ENCODE data around the gene CPTP. TPM values are rescaled to one million over a fixed set of nuclear protein-coding genes. Genes with fewer than 3 reads are reported as not detected.

Gene CPTP
- total RNA-seq, 1 experiment from 2014 or later = 14.0 TPM

GRCh38 chr1:1335283-1335682 lies 10.7 kb downstream of the CPTP start:
- Histone ChIP-seq H4K91ac (ENCODE audit: insufficient read length, low read depth, low read length) (no peak overlapping the region), H3K56ac (ENCODE audit: insufficient read length, low read depth, low read length) (no peak overlapping the region), H2AK5ac (ENCODE audit: insufficient read length, low read length) (no peak overlapping the region), H3K4me1 (ENCODE audit: insufficient read depth, low read length) (no peaks in the 10 kb centered on the region), H2BK15ac (ENCODE audit: low read depth, low read length) (no peak overlapping the region), H3K79me1 (ENCODE audit: insufficient read depth, low read depth, low read length, poor library complexity, severe bottlenecking) (no peaks in the 10 kb centered on the region), H3K27me3 (ENCODE audit: insufficient read depth, low read length) (no peaks in the 10 kb centered on the region), H2BK20ac (ENCODE audit: low read depth, low read length, poor library complexity, severe bottlenecking) (no peak overlapping the region), H3K23ac (ENCODE audit: insufficient read length, low read depth, low read length) (no peak overlapping the region), H2BK5ac (ENCODE audit: insufficient read length, low read length) (no peak overlapping the region), H3K18ac (ENCODE audit: insufficient read length, low read depth, low read length) (no peak overlapping the region), H4K8ac (replicated peaks; ENCODE audit: insufficient read length, low read depth, low read length) (no peak overlapping the region), H3K9me3 (ENCODE audit: control insufficient read depth, low read depth, low read length) (no peaks in the 10 kb centered on the region), H3K79me2 (ENCODE audit: insufficient read depth, low read length) (no peaks in the 10 kb centered on the region), H3K4ac (ENCODE audit: low read depth, low read length) (no peak overlapping the region), H3K14ac (ENCODE audit: insufficient read depth, low read length) (no peak overlapping the region), H3T11ph (ENCODE audit: low read length) (no peak overlapping the region), H3K4me2 (ENCODE audit: insufficient read depth, insufficient read length, low read length) (no peak overlapping the region), H4K20me1 (ENCODE audit: control insufficient read depth, insufficient read depth, insufficient read length) (no peaks in the 10 kb centered on the region), H4K5ac (ENCODE audit: insufficient read length, low read depth, low read length) (no peak overlapping the region), H2BK120ac (ENCODE audit: low read depth, low read length, poor library complexity, severe bottlenecking) (no peak overlapping the region), H2BK12ac (ENCODE audit: insufficient read length, low read depth, low read length) (no peak overlapping the region), H3K23me2 (ENCODE audit: insufficient read length, low read depth, low read length, poor library complexity, severe bottlenecking) (no peaks in the 10 kb centered on the region), H2AFZ (ENCODE audit: low read length) (no peak overlapping the region), H3K9ac (ENCODE audit: extremely low read depth, insufficient read length, low read length) (no peak overlapping the region), H3K27ac (ENCODE audit: insufficient read length, low read depth, low read length) (no peak overlapping the region)
- DNase-seq = no peak
- H3K9me3 Mint-ChIP-seq = no peaks in the 10 kb centered on the region
- no peak for TF ChIP-seq CTCF (conservative IDR thresholded peaks at IDR 0.05)
- no peak overlapping the region for H3K27ac Mint-ChIP-seq
- no CpG with 5 or more reads among the region's 16 CpGs for WGBS (ENCODE audit: extremely low coverage, insufficient read length, low lambda C conversion rate)
- no peak overlapping the region for H3K4me3 Mint-ChIP-seq
- peaks cover 3 to 19% (median 11%) of the 10 kb centered on the region in 3 experiments; a peak in 6 of 7 replicates for H3K36me3 Mint-ChIP-seq (ENCODE audit: insufficient read depth in 1 of 3, low read depth in 3 of 3)
- H3K4me1 Mint-ChIP-seq = no peaks in the 10 kb centered on the region
- H3K27me3 Mint-ChIP-seq (ENCODE audit: low read depth) = no peaks in the 10 kb centered on the region
